Nephron (organoid): Measurements from ENCODE around the gene PODXL.

Experiments
- H3K27ac Mint-ChIP-seq, 3 experiments: 2 replicates each; pipeline ENCODE4 v1.8.0; 2020; ENCODE audit warnings: mixed read lengths in 3 of 3, mild to moderate bottlenecking in 2 of 3, moderate library complexity in 1 of 3
- H3K27me3 Mint-ChIP-seq: 2 replicates; pipeline ENCODE4 v1.8.0; 2021; ENCODE audit warnings: low read depth, mild to moderate bottlenecking, moderate library complexity, mixed read lengths
- H3K36me3 Mint-ChIP-seq: 2 replicates; pipeline ENCODE4 v1.8.0; 2020; ENCODE audit warnings: low read depth, mixed read lengths
- H3K4me1 Mint-ChIP-seq: 2 replicates; pipeline ENCODE4 v1.8.0; 2020; ENCODE audit warnings: mixed read lengths
- H3K4me3 Mint-ChIP-seq, 3 experiments: 2 replicates each; pipeline ENCODE4 v1.8.0; 2020; ENCODE audit warnings: mild to moderate bottlenecking in 3 of 3, mixed read lengths in 3 of 3, moderate library complexity in 2 of 3
- H3K9me3 Mint-ChIP-seq: 2 replicates; pipeline ENCODE4 v1.8.0; 2020; ENCODE audit warnings: mixed read lengths
- CTCF ChIP-seq, 3 experiments: fragments of 200-600 bp; sonication (generic); IDR thresholded peaks; one replicate each; pipeline ENCODE4 v1.5.0; 2021; ENCODE audit warnings: antibody characterized with exemption in 3 of 3; ENCODE audit not compliant: unreplicated experiment in 3 of 3

The PODXL gene

GRCh38 chr7:131602304-131602993 is 46.0 kb upstream of the PODXL start:
- Mint-ChIP-seq H3K9me3 (no peaks in the 10 kb centered on the region), H3K27ac (no peak overlapping the region), H3K4me1 (peaks cover 48% of the 10 kb centered on the region), H3K4me3 (no peak overlapping the region), H3K27me3 (peaks cover 30% of the 10 kb centered on the region), H3K36me3 (no peaks in the 10 kb centered on the region)
- TF ChIP-seq CTCF (IDR thresholded peaks at IDR 0.05; ENCODE audit: unreplicated experiment in 3 of 3) = no peak

- no peak for TF ChIP-seq CTCF (IDR thresholded peaks at IDR 0.05; ENCODE audit: unreplicated experiment in 3 of 3)
- Mint-ChIP-seq H3K4me1 (peaks cover 27% of the 10 kb centered on the region), H3K27me3 (peaks cover 20% of the 10 kb centered on the region), H3K27ac (peak overlapping the region; percentile 1 to 76 (median 6)), H3K9me3 (no peaks in the 10 kb centered on the region), H3K36me3 (no peaks in the 10 kb centered on the region), H3K4me3 (no peak overlapping the region)
These were observed 43.9 kb upstream of the PODXL start for GRCh38 chr7:131600085-131600881.

GRCh38 chr7:131596785-131597184 is 40.4 kb upstream of the PODXL start:
- Mint-ChIP-seq H3K36me3 (no peaks in the 10 kb centered on the region), H3K4me3 (no peak overlapping the region), H3K4me1 (peaks cover 7% of the 10 kb centered on the region), H3K27me3 (peaks cover 5% of the 10 kb centered on the region), H3K9me3 (no peaks in the 10 kb centered on the region), H3K27ac (no peak overlapping the region)
- TF ChIP-seq CTCF (IDR thresholded peaks at IDR 0.05; ENCODE audit: unreplicated experiment in 3 of 3) = no peak

GRCh38 chr7:131595699-131596098 is 39.3 kb upstream of the PODXL start:
- no peak for TF ChIP-seq CTCF (IDR thresholded peaks at IDR 0.05; ENCODE audit: unreplicated experiment in 3 of 3)
- Mint-ChIP-seq H3K27me3 (peaks cover 5% of the 10 kb centered on the region), H3K27ac (no peak overlapping the region), H3K4me1 (peaks cover 5% of the 10 kb centered on the region), H3K9me3 (no peaks in the 10 kb centered on the region), H3K36me3 (no peaks in the 10 kb centered on the region), H3K4me3 (no peak overlapping the region)

GRCh38 chr7:131591687-131592319 is 35.4 kb upstream of the PODXL start:
- Mint-ChIP-seq H3K27ac (no peak overlapping the region), H3K4me1 (no peaks in the 10 kb centered on the region), H3K9me3 (no peaks in the 10 kb centered on the region), H3K27me3 (peaks cover 5% of the 10 kb centered on the region), H3K36me3 (no peaks in the 10 kb centered on the region), H3K4me3 (no peak overlapping the region)
- no peak for TF ChIP-seq CTCF (IDR thresholded peaks at IDR 0.05; ENCODE audit: unreplicated experiment in 3 of 3)
